Epithelial cell of proximal tubule (primary cell): ENCODE measurements around the gene DOK5. TPM values are rescaled to one million over a fixed set of nuclear protein-coding genes. Genes with fewer than 3 reads are reported as not detected.

Experiments used
- DNase-seq: peaks from one replicate; pipeline ENCODE4 v3.0.0-alpha.2; 2011; ENCODE audit warnings: low read depth
- H3K4me3 ChIP-seq: 2 replicates; pipeline ENCODE4 v1.5.1; 2011; ENCODE audit warnings: low read depth, mild to moderate bottlenecking, low read length
- CTCF ChIP-seq: conservative IDR thresholded peaks from 2 replicates; pipeline ENCODE4 v1.5.1; 2012; ENCODE audit warnings: low read depth, mild to moderate bottlenecking, low read length
- total RNA-seq: library from RNA; depleted of rRNA; stranded (reverse); fragments of >200 nt; gene quantifications from 2 replicates; pipeline ENCODE4 v1.2.3, GENCODE V29; 2015

DOK5 gene
- total RNA-seq, 1 donor from 2014 or later = 4.4 TPM

DNA sequence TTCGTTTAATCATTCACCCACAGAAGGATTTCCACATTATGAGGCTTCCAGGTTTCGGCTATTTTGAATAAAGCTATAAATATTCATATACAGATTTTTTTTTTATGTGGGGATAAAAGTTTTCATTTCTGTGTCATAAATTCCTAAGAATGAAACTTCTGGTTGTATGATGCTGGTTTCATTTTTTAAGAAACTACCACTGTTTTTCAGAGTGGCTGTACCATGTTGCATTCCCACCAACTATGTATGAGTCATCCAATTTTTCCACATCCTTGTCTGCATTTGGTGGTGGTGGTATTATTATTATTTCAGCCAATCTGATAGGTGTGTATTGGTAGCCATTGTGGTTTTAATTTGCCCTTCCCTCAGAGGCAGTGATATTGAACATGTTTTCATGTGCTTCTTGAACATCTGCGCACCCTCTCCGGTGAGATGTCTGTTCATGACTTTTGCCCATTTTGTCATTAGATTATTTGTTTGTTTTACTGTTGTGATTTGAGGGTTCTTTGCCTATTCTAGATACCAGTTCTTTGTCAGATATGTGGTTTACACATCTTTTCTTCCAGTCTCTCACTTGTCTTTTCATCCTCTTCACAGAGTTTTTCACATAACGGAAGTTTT lies 75.5 kb downstream of the DOK5 start:
- DNase-seq = no peak
- H3K4me3 ChIP-seq = no peak overlapping the region

DNA sequence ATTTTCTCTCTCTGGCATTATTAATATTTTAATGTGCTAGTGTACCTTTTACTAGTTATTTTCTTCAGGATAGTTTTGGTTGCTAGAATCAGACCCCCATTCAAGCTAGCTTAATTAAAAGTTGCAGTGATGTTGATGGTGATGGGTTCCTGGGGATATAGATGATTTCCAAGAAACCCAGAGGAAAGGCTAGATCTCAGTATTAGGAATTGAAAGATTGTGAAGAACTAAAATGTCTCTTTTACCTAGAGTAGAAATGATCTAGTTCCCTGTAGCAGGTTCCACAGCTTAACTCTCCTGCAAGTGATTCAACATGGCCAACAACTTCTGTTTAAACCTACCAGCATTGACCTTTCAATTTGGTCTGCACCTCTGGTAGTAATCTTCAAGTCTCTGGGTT lies 78.6 kb downstream of the DOK5 start:
- no peak for TF ChIP-seq CTCF
- DNase-seq = no peak
- no peak overlapping the region for H3K4me3 ChIP-seq

More for the DNA sequence above, 75.5 kb downstream of the DOK5 start:
- no peak for TF ChIP-seq CTCF

DNA sequence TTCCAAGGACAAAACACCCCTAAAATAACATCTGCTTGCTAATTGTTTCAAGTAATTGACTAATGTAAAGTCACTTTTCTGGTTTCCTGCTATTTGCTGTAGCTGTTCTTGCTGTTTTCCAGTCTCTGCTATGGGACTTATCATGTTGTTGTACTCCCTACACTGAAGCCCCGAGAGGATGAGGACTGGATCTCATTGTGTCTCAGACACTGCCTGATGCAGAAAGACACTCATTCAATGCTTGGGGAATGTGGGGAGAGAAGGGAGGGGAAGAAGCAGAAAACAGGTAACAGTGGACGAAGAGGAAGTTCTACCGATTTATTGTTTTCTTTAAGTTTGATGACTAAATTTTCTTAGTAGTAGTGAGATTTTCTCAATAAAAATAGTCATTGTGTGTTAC lies 79.8 kb downstream of the DOK5 start:
- TF ChIP-seq CTCF = no peak
- H3K4me3 ChIP-seq = no peak overlapping the region
- no peak for DNase-seq

GRCh38 chr20:54556406-54556805 lies 81.0 kb downstream of the DOK5 start:
- TF ChIP-seq CTCF = no peak
- DNase-seq = no peak
- H3K4me3 ChIP-seq = no peak overlapping the region

- TF ChIP-seq CTCF = no peak
- no peak for DNase-seq
These were observed 82.6 kb downstream of the DOK5 start for GRCh38 chr20:54557806-54558590.

DNA sequence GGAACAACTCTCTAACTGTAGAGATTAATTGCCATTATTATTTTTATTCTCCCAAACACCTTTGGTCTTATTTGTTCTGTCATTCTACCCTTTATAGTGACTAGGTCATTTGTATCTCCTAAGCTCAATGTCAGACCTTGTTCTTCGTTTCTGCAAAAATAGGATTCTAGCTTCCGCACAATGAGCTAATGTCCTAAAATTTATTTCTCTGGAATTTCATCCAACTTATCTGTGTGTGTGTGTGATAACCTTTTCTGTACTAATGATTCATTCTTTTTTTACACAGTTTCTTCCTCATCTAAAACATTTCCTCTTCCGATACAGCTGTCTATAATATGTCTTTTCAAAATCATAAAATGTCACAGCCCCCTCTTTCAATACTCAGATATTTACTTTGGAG lies 84.5 kb downstream of the DOK5 start:
- no peak for DNase-seq
- TF ChIP-seq CTCF = no peak
- no peak overlapping the region for H3K4me3 ChIP-seq

More at GRCh38 chr20:54557806-54558590, 82.6 kb downstream of the DOK5 start:
- no peak overlapping the region for H3K4me3 ChIP-seq

DNA sequence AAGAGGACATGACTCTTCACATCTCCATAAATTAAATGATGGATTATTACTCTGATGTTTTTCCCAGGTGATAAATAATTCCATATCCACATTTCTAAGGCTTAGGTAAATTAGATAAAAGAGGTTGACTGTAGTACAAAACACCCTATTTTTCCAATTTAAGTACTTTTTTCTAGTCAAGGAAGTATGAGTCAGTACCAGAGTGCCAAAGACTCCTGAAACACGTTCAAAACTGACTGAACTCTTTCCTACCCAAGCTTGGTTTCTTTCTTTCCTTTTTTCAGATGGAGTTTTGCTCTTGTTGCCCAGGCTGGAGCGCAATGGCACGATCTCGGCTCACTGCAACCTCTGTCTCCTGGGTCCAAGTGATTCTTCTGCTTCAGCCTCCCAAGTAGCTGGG lies 85.0 kb downstream of the DOK5 start:
- H3K4me3 ChIP-seq = no peak overlapping the region
- no peak for TF ChIP-seq CTCF

More for the DNA sequence above, 85.0 kb downstream of the DOK5 start:
- no peak for DNase-seq
